Thoracic aorta (tissue), 2 donors: ENCODE data around the gene KRTAP24-1. TPM values are rescaled to one million over a fixed set of nuclear protein-coding genes. Genes with fewer than 3 reads are reported as not detected.

Experiments
- ATAC-seq: fragments of 150-250 bp; one replicate; pipeline ENCODE4 v1.8.0; 2017; ENCODE audit warnings: low read depth; ENCODE audit not compliant: insufficient number of reproducible peaks, low FRiP score
- DNase-seq: peaks from one replicate; pipeline ENCODE4 v3.0.0-alpha.2; 2020; ENCODE audit warnings: low spot score
- H3K27ac ChIP-seq, 2 donors: fragments of 200-600 bp; sonication (generic); 1 replicate in 1 of 2; 2 replicates in 1 of 2; pipeline ENCODE4 v1.5.1; 2016; ENCODE audit warnings: mild to moderate bottlenecking in 2 of 2, moderate library complexity in 2 of 2
- H3K27me3 ChIP-seq: fragments of 200-600 bp; sonication (generic); replicated peaks from 2 replicates; pipeline ENCODE4 v1.6.0; 2016; ENCODE audit warnings: mild to moderate bottlenecking; ENCODE audit not compliant: insufficient read depth
- H3K36me3 ChIP-seq: fragments of 200-600 bp; sonication (generic); one replicate; pipeline ENCODE4 v1.5.1; 2016
- H3K4me1 ChIP-seq, 2 donors: fragments of 200-600 bp; sonication (generic); 1 replicate in 1 of 2; 2 replicates in 1 of 2; pipeline versions ENCODE4 v1.5.1 to v1.6.0; 2016; ENCODE audit warnings: low read depth in 2 of 2, mild to moderate bottlenecking in 1 of 2; ENCODE audit not compliant: control insufficient read depth in 1 of 2
- H3K4me3 ChIP-seq: fragments of 200-600 bp; sonication (generic); 2 replicates; pipeline ENCODE4 v1.5.1; 2016; ENCODE audit warnings: mild to moderate bottlenecking
- H3K9me3 ChIP-seq: fragments of 200-600 bp; sonication (generic); 2 replicates; pipeline ENCODE4 v1.5.1; 2016
- CTCF ChIP-seq: fragments of 200-600 bp; sonication (generic); IDR thresholded peaks from one replicate; pipeline ENCODE4 v1.5.1; 2019; ENCODE audit warnings: antibody characterized with exemption
- total RNA-seq, 2 donors: library from RNA; depleted of rRNA; stranded (reverse); fragments of >200 nt; gene quantifications; one replicate each; pipeline versions ENCODE4 v1.1.0 to v1.2.3, GENCODE V29; 2016

KRTAP24-1 gene
- total RNA-seq, 2 donors from 2014 or later: not detected

- H3K27ac ChIP-seq: no peak overlapping the region
- H3K9me3 ChIP-seq: no peaks in the 10 kb centered on the region
- TF ChIP-seq CTCF: no peak
- H3K4me1 ChIP-seq: peaks cover 3 to 18% of the 10 kb centered on the region in 2 donors
- H3K27me3 ChIP-seq: no peaks in the 10 kb centered on the region
- H3K36me3 ChIP-seq: no peaks in the 10 kb centered on the region
- DNase-seq (no peak), ATAC-seq (no peak)
- H3K4me3 ChIP-seq: no peak overlapping the region
Measured at GRCh38 chr21:30269803-30270530, 12.8 kb downstream of the KRTAP24-1 start.

GRCh38 chr21:30268608-30269197 is 14.0 kb downstream of the KRTAP24-1 start:
- no peak for DNase-seq
- TF ChIP-seq CTCF: no peak
- no peak overlapping the region for H3K27ac ChIP-seq

GRCh38 chr21:30257773-30258172 is 25.0 kb downstream of the KRTAP24-1 start:
- TF ChIP-seq CTCF: no peak
- Histone ChIP-seq H3K9me3 (no peaks in the 10 kb centered on the region), H3K27me3 (no peaks in the 10 kb centered on the region), H3K27ac (no peak overlapping the region), H3K4me3 (no peak overlapping the region), H3K36me3 (no peaks in the 10 kb centered on the region), H3K4me1 (no peaks in the 10 kb centered on the region)
- ATAC-seq (no peak), DNase-seq (no peak)

More at GRCh38 chr21:30268608-30269197, 14.0 kb downstream of the KRTAP24-1 start:
- Histone ChIP-seq H3K36me3 (no peaks in the 10 kb centered on the region), H3K9me3 (no peaks in the 10 kb centered on the region), H3K4me1 (peaks cover 3 to 18% of the 10 kb centered on the region in 2 donors), H3K27me3 (no peaks in the 10 kb centered on the region), H3K4me3 (no peak overlapping the region)
- no peak for ATAC-seq

GRCh38 chr21:30256100-30256499 is 26.6 kb downstream of the KRTAP24-1 start:
- no peak for TF ChIP-seq CTCF
- H3K36me3 ChIP-seq: no peaks in the 10 kb centered on the region
- H3K9me3 ChIP-seq: no peaks in the 10 kb centered on the region
- DNase-seq (no peak), ATAC-seq (no peak)
- H3K4me3 ChIP-seq: no peak overlapping the region
- no peak overlapping the region for H3K27ac ChIP-seq
- H3K4me1 ChIP-seq: no peaks in the 10 kb centered on the region
- H3K27me3 ChIP-seq: no peaks in the 10 kb centered on the region

GRCh38 chr21:30255679-30256078 is 27.1 kb downstream of the KRTAP24-1 start:
- no peak for ATAC-seq
- H3K4me3 ChIP-seq: no peak overlapping the region
- TF ChIP-seq CTCF: no peak

More at GRCh38 chr21:30255679-30256078, 27.1 kb downstream of the KRTAP24-1 start:
- H3K4me1 ChIP-seq: no peaks in the 10 kb centered on the region
- no peaks in the 10 kb centered on the region for H3K27me3 ChIP-seq
- DNase-seq: no peak
- H3K36me3 ChIP-seq: no peaks in the 10 kb centered on the region
- no peaks in the 10 kb centered on the region for H3K9me3 ChIP-seq
- H3K27ac ChIP-seq: no peak overlapping the region
